Suprapubic skin (tissue), 4 donors: ENCODE results near the gene NEK2. TPM values are rescaled to one million over a fixed set of nuclear protein-coding genes. Genes with fewer than 3 reads are reported as not detected.

Experiments used
- DNase-seq, 2 donors: peaks; one replicate each; pipeline ENCODE4 v3.0.0-alpha.2; 2019; ENCODE audit warnings: low spot score in 2 of 2
- H3K27ac ChIP-seq: fragments of 200-600 bp; sonication (generic); one replicate; pipeline ENCODE4 v1.5.1; 2019
- H3K27me3 ChIP-seq: fragments of 200-600 bp; sonication (generic); one replicate; pipeline ENCODE4 v1.5.1; 2019
- H3K36me3 ChIP-seq: fragments of 200-600 bp; sonication (generic); one replicate; pipeline ENCODE4 v1.5.1; 2019
- H3K4me1 ChIP-seq: fragments of 200-600 bp; sonication (generic); one replicate; pipeline ENCODE4 v1.5.1; 2019
- H3K4me3 ChIP-seq: fragments of 200-600 bp; sonication (generic); one replicate; pipeline ENCODE4 v1.5.1; 2019; ENCODE audit warnings: mild to moderate bottlenecking
- H3K9me3 ChIP-seq: fragments of 200-600 bp; sonication (generic); one replicate; pipeline ENCODE4 v1.5.1; 2019
- EP300 ChIP-seq: sonication (generic); formaldehyde crosslinking; IDR thresholded peaks from one replicate; pipeline ENCODE4 v1.6.1; 2017; ENCODE audit warnings: antibody characterized with exemption
- POLR2A ChIP-seq, 2 donors: fragments of 450-650 bp; IDR thresholded peaks; one replicate each; pipeline ENCODE4 v1.6.1; 2017; ENCODE audit warnings: antibody characterized with exemption in 2 of 2, mild to moderate bottlenecking in 2 of 2, moderate library complexity in 2 of 2
- POLR2AphosphoS5 ChIP-seq, 3 donors: sonication (generic); formaldehyde crosslinking; IDR thresholded peaks; one replicate each; pipeline ENCODE4 v1.6.1; 2017; ENCODE audit warnings: antibody characterized with exemption in 3 of 3
- WGBS: methylation state at CpG from one replicate; pipeline ENCODE4 v1.1.5; 2018; 5-methylcytosine and 5-hydroxymethylcytosine counted together
- total RNA-seq, 4 donors: library from RNA; depleted of rRNA; stranded (reverse); fragments of >200 nt; gene quantifications; one replicate each; pipeline ENCODE4 v1.1.0, GENCODE V29; 2016
- TF ChIP-seq, protein P1 (sequence below), 2 donors: fragments of 200-600 bp in 1 of 2; fragments of 450-650 bp in 1 of 2; sonication (generic) in 1 of 2; IDR thresholded peaks; one replicate each; pipeline ENCODE4 v1.5.1; 2016 to 2019; ENCODE audit warnings: antibody characterized with exemption in 2 of 2, mild to moderate bottlenecking in 1 of 2, moderate library complexity in 1 of 2

Gene NEK2
- total RNA-seq, 4 donors from 2014 or later = 3.2 to 11.8 (median 3.6) TPM; not detected in 1

DNA sequence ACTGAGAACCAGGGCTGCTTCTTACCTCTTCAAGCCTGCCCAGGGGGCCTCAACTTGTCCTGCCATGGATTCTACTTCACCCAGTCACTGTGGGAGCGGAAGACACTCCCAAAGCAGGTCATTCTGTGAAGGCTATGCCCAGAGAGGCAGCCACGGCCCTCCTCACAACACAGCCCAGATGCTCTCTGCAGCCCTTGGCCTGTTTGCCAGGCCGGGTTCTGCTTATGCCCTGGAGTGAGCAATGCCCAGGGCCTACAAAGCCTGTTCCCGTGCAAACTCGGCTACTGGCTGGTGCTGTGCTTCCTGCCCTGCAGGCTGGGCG lies 62.7 kb downstream of the NEK2 start:
- H3K4me3 ChIP-seq = no peak overlapping the region
- DNase-seq = no peak
- no peaks in the 10 kb centered on the region for H3K36me3 ChIP-seq
- peak overlapping the region; percentile 16 for H3K27ac ChIP-seq
- TF ChIP-seq POLR2A (IDR thresholded peaks at IDR 0.05) = no peak
- no peak for TF ChIP-seq EP300
- no peak for TF ChIP-seq POLR2AphosphoS5 (IDR thresholded peaks at IDR 0.05)
- TF ChIP-seq, protein P1, sequence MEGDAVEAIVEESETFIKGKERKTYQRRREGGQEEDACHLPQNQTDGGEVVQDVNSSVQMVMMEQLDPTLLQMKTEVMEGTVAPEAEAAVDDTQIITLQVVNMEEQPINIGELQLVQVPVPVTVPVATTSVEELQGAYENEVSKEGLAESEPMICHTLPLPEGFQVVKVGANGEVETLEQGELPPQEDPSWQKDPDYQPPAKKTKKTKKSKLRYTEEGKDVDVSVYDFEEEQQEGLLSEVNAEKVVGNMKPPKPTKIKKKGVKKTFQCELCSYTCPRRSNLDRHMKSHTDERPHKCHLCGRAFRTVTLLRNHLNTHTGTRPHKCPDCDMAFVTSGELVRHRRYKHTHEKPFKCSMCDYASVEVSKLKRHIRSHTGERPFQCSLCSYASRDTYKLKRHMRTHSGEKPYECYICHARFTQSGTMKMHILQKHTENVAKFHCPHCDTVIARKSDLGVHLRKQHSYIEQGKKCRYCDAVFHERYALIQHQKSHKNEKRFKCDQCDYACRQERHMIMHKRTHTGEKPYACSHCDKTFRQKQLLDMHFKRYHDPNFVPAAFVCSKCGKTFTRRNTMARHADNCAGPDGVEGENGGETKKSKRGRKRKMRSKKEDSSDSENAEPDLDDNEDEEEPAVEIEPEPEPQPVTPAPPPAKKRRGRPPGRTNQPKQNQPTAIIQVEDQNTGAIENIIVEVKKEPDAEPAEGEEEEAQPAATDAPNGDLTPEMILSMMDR (IDR thresholded peaks at IDR 0.05) = no peak
- WGBS = 98% methylated on average over 6 of the region's 6 CpGs
- H3K4me1 ChIP-seq = peaks cover 23% of the 10 kb centered on the region
- no peaks in the 10 kb centered on the region for H3K27me3 ChIP-seq
- no peaks in the 10 kb centered on the region for H3K9me3 ChIP-seq

Other genes with a start within 250 kb of the NEK2 start
- gene RD3, start 183.5 kb downstream of the NEK2 start, total RNA-seq = not detected
- 10 to 100 TPM in 3 of 4 donors, 1 to 10 TPM in 1; 8.9 to 42.5 (median 29.8) TPM for gene SLC30A1, start 96.5 kb downstream of the NEK2 start, total RNA-seq
- gene LPGAT1, start 155.1 kb upstream of the NEK2 start, total RNA-seq = 10 to 100 TPM; 15.8 to 26.2 (median 18.2) TPM